Measurements from ENCODE around the gene BID.
A peak's percentile ranks its signal among the peaks of the same experiment; 100 is the strongest.

Gene BID

GRCh38 chr22:17803609-17804270, 29.5 kb upstream of the BID start:
- TF ChIP-seq CTCF (IDR thresholded peaks at IDR 0.05; ENCODE audit: insufficient read depth, low read depth, low read length, missing control alignments) = no peak
- no peak overlapping the region for H3K4me3 ChIP-seq (ENCODE audit: low read length)
- DNase-seq (ENCODE audit: low read depth) = peak; percentile 29

GRCh38 chr22:17802822-17803221, 28.6 kb upstream of the BID start:
- H3K4me3 ChIP-seq (ENCODE audit: low read length) = no peak overlapping the region
- TF ChIP-seq CTCF (IDR thresholded peaks at IDR 0.05; ENCODE audit: insufficient read depth, low read depth, low read length, missing control alignments) = no peak
- DNase-seq (ENCODE audit: low read depth) = no peak

GRCh38 chr22:17802411-17802810, 28.1 kb upstream of the BID start:
- H3K4me3 ChIP-seq (ENCODE audit: low read length) = no peak overlapping the region
- no peak for DNase-seq (ENCODE audit: low read depth)
- TF ChIP-seq CTCF (IDR thresholded peaks at IDR 0.05; ENCODE audit: insufficient read depth, low read depth, low read length, missing control alignments) = no peak

- DNase-seq (ENCODE audit: low read depth) = no peak
- TF ChIP-seq CTCF (IDR thresholded peaks at IDR 0.05; ENCODE audit: insufficient read depth, low read depth, low read length, missing control alignments) = no peak
- no peak overlapping the region for H3K4me3 ChIP-seq (ENCODE audit: low read length)
These were observed 23.7 kb upstream of the BID start for GRCh38 chr22:17797721-17798559.

GRCh38 chr22:17796695-17797094, 22.4 kb upstream of the BID start:
- DNase-seq (ENCODE audit: low read depth) = no peak
- H3K4me3 ChIP-seq (ENCODE audit: low read length) = no peak overlapping the region
- no peak for TF ChIP-seq CTCF (IDR thresholded peaks at IDR 0.05; ENCODE audit: insufficient read depth, low read depth, low read length, missing control alignments)

GRCh38 chr22:17795661-17796548, 21.6 kb upstream of the BID start:
- TF ChIP-seq CTCF (IDR thresholded peaks at IDR 0.05; ENCODE audit: insufficient read depth, low read depth, low read length, missing control alignments) = no peak
- DNase-seq (ENCODE audit: low read depth) = no peak
- H3K4me3 ChIP-seq (ENCODE audit: low read length) = no peak overlapping the region
